Coronary artery (tissue), 2 donors: ENCODE data around the gene PSMA7.

Experiments
- DNase-seq: peaks from one replicate; pipeline ENCODE4 v3.0.0-alpha.2; 2017; ENCODE audit warnings: low spot score
- H3K27ac ChIP-seq, 2 donors: fragments of 200-600 bp; sonication (generic); one replicate each; pipeline ENCODE4 v1.5.1; 2016 to 2019
- H3K4me3 ChIP-seq: fragments of 200-600 bp; sonication (generic); 2 replicates; pipeline ENCODE4 v1.5.1; 2016; ENCODE audit warnings: mild to moderate bottlenecking, moderate library complexity
- TF ChIP-seq, protein P1 (sequence below): fragments of 200-600 bp; sonication (generic); IDR thresholded peaks from one replicate; pipeline ENCODE4 v1.5.1; 2019; ENCODE audit warnings: antibody characterized with exemption

Gene PSMA7

GRCh38 chr20:62176866-62177265, 33.7 kb upstream of the PSMA7 start:
- no peak for DNase-seq
- TF ChIP-seq, protein P1, sequence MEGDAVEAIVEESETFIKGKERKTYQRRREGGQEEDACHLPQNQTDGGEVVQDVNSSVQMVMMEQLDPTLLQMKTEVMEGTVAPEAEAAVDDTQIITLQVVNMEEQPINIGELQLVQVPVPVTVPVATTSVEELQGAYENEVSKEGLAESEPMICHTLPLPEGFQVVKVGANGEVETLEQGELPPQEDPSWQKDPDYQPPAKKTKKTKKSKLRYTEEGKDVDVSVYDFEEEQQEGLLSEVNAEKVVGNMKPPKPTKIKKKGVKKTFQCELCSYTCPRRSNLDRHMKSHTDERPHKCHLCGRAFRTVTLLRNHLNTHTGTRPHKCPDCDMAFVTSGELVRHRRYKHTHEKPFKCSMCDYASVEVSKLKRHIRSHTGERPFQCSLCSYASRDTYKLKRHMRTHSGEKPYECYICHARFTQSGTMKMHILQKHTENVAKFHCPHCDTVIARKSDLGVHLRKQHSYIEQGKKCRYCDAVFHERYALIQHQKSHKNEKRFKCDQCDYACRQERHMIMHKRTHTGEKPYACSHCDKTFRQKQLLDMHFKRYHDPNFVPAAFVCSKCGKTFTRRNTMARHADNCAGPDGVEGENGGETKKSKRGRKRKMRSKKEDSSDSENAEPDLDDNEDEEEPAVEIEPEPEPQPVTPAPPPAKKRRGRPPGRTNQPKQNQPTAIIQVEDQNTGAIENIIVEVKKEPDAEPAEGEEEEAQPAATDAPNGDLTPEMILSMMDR, result no peak
- H3K27ac ChIP-seq, result no peak overlapping the region
- no peak overlapping the region for H3K4me3 ChIP-seq

GRCh38 chr20:62175711-62176110, 32.5 kb upstream of the PSMA7 start:
- no peak for DNase-seq
- no peak overlapping the region for H3K4me3 ChIP-seq
- TF ChIP-seq, protein P1, result no peak
- H3K27ac ChIP-seq, result no peak overlapping the region

DNA sequence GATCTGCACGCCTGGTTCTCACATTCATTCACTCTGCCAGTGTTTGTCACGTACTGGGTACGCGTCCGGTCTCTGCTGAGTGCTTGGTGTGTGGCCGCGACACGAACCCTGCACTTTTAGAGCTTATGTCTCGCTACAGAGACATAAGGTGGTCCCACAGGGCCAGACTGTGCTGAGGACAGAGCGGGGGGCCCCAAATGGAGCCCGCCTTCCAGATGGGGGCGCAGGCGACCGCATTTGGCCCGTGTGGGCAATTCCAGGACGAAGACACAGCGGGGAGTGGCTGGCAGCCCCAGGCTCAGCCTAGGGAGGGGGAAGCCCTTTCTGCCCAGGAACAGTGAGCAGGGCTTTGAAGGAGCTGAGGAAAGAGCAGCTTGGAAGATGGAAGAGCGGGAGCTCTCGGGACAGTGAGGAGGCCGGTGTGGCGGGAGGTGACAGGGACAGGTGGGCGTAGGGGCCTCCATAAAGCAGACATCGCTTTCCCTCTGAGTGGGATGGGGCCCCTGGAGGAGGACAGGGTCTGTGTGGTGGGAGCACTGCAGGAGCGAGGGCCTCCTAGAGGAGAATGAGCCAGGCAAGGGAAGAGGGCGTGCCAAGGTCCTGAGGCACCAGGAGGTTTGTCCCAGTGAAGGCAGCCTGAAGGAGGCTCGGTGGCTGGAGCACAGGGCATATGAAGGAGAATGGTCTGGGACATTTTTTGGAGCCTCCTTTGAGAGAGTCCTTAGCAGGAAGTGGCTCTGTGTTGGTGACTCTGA, 31.9 kb upstream of the PSMA7 start:
- TF ChIP-seq, protein P1, result no peak
- Histone ChIP-seq H3K4me3 (no peak overlapping the region), H3K27ac (no peak overlapping the region)
- no peak for DNase-seq

GRCh38 chr20:62174021-62174804, 31.0 kb upstream of the PSMA7 start:
- no peak overlapping the region for H3K4me3 ChIP-seq
- DNase-seq, result no peak
- no peak overlapping the region for H3K27ac ChIP-seq
- TF ChIP-seq, protein P1, result no peak

- no peak overlapping the region for H3K4me3 ChIP-seq
- no peak overlapping the region for H3K27ac ChIP-seq
- DNase-seq, result no peak
- TF ChIP-seq, protein P1, result no peak
Observed at GRCh38 chr20:62172666-62173065, 29.5 kb upstream of the PSMA7 start.

GRCh38 chr20:62171245-62171644, 28.1 kb upstream of the PSMA7 start:
- TF ChIP-seq, protein P1, result no peak
- H3K27ac ChIP-seq, result no peak overlapping the region
- no peak for DNase-seq
- H3K4me3 ChIP-seq, result no peak overlapping the region
